Transverse colon (tissue), 4 donors: ENCODE data around the gene EHF. TPM values are rescaled to one million over a fixed set of nuclear protein-coding genes. Genes with fewer than 3 reads are reported as not detected.

Experiments used
- DNase-seq: peaks from one replicate; pipeline ENCODE4 v3.0.0-alpha.2; 2019
- H3K27ac ChIP-seq, 4 donors: fragments of 200-600 bp; sonication (generic); 2 replicates each; pipeline ENCODE4 v1.5.1; 2016 to 2018; ENCODE audit warnings: inconsistent platforms in 4 of 4
- H3K27me3 ChIP-seq: fragments of 200-600 bp; sonication (generic); 2 replicates; pipeline ENCODE4 v1.5.1; 2017; ENCODE audit warnings: inconsistent platforms
- H3K36me3 ChIP-seq, 4 donors: fragments of 200-600 bp; sonication (generic); 2 replicates each; pipeline ENCODE4 v1.5.1; 2017 to 2019; ENCODE audit warnings: inconsistent platforms in 4 of 4
- H3K4me1 ChIP-seq, 4 donors: fragments of 200-600 bp; sonication (generic); 2 replicates each; pipeline ENCODE4 v1.5.1; 2017 to 2020; ENCODE audit warnings: inconsistent platforms in 4 of 4
- H3K4me3 ChIP-seq, 4 donors: fragments of 200-600 bp; sonication (generic); 1 replicate in 1 of 4; 2 replicates in 3 of 4; pipeline versions ENCODE4 v1.5.1 to v1.6.1; 2017 to 2019; ENCODE audit warnings: inconsistent platforms in 4 of 4
- H3K9me3 ChIP-seq, 2 donors: fragments of 200-600 bp; sonication (generic); 2 replicates each; pipeline ENCODE4 v1.5.1; 2017 to 2019; ENCODE audit warnings: inconsistent platforms in 2 of 2
- EP300 ChIP-seq: sonication (generic); formaldehyde crosslinking; IDR thresholded peaks from one replicate; pipeline ENCODE4 v1.6.1; 2017; ENCODE audit warnings: antibody characterized with exemption, low read depth
- POLR2A ChIP-seq: fragments of 450-650 bp; IDR thresholded peaks from one replicate; pipeline ENCODE4 v1.6.1; 2016; ENCODE audit warnings: antibody characterized with exemption, mild to moderate bottlenecking, moderate library complexity
- POLR2AphosphoS5 ChIP-seq, 3 donors: sonication (generic); formaldehyde crosslinking; IDR thresholded peaks; one replicate each; pipeline ENCODE4 v1.6.1; 2016; ENCODE audit warnings: antibody characterized with exemption in 3 of 3
- WGBS, 2 donors: methylation state at CpG; one replicate each; pipeline ENCODE4 v1.1.5; 2018; ENCODE audit warnings: low coverage in 1 of 2; 5-methylcytosine and 5-hydroxymethylcytosine counted together
- in situ Hi-C, 4 donors: fragments of 200-750 bp; cut with MboI; loops; one replicate each; pipeline versions ENCODE4 v1.15.0 to v1.15.1; 2017; ENCODE audit warnings: low sequenced_read_pairs in 3 of 4, low pct_ligation_motif_present in 1 of 4, low pct_unique_long_range_greater_than_20kb in 1 of 4
- intact Hi-C: fragments of 100-400 bp; cut with DNase I; formaldehyde crosslinking; loops from one replicate; pipeline ENCODE4 v1.15.1; 2023; ENCODE audit warnings: low total_unique reads
- total RNA-seq, 4 donors: library from RNA; depleted of rRNA; stranded (reverse); fragments of >200 nt; gene quantifications; one replicate each; pipeline ENCODE4 v1.1.0, GENCODE V29; 2016
- TF ChIP-seq, protein P1 (sequence below), 5 experiments: fragments of 200-600 bp in 3 of 5; fragments of 450-650 bp in 2 of 5; sonication (generic) in 3 of 5; IDR thresholded peaks; 1 replicate in 2 of 5; 2 replicates in 3 of 5; pipeline ENCODE4 v1.5.1; 2016 to 2017; ENCODE audit warnings: antibody characterized with exemption in 5 of 5, inconsistent platforms in 3 of 5, mild to moderate bottlenecking in 2 of 5, moderate library complexity in 1 of 5

Gene EHF
- total RNA-seq, 4 donors from 2014 or later: 206 to 406 (median 262) TPM

DNA sequence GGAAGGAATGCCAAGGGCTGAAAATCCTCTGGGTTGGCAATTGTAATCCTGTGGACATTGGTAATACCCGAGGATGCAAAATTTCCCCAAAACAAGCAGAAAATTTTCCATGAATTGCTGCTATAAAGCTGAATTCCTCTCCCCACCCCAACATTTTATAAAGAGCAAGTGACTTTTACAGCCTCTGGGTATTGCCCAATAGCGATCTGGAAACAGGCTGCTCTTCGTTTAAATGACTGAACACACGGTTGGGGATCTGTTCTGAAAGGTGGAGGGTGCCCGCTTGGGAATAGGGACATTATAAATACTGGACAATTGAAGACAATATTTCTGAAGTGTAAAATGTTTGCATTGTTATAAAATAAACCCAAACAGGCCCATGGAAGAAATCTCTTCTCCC, 20.6 kb downstream of the EHF start:
- no peaks in the 10 kb centered on the region for H3K27me3 ChIP-seq
- WGBS, 2 donors: 36% methylated on average over 5 of the region's 5 CpGs; no CpG with 5 or more reads in 1 of the 2 donors
- peaks cover 7 to 75% (median 42%) of the 10 kb centered on the region in 4 donors for H3K4me1 ChIP-seq
- H3K36me3 ChIP-seq: peaks cover 0 to 4% (median 0%) of the 10 kb centered on the region in 4 donors
- TF ChIP-seq POLR2A (no peak), POLR2AphosphoS5 (IDR thresholded peaks at IDR 0.05) (peak in 1 of 3 donors; percentile 19), EP300 (no peak)
- TF ChIP-seq, protein P1, sequence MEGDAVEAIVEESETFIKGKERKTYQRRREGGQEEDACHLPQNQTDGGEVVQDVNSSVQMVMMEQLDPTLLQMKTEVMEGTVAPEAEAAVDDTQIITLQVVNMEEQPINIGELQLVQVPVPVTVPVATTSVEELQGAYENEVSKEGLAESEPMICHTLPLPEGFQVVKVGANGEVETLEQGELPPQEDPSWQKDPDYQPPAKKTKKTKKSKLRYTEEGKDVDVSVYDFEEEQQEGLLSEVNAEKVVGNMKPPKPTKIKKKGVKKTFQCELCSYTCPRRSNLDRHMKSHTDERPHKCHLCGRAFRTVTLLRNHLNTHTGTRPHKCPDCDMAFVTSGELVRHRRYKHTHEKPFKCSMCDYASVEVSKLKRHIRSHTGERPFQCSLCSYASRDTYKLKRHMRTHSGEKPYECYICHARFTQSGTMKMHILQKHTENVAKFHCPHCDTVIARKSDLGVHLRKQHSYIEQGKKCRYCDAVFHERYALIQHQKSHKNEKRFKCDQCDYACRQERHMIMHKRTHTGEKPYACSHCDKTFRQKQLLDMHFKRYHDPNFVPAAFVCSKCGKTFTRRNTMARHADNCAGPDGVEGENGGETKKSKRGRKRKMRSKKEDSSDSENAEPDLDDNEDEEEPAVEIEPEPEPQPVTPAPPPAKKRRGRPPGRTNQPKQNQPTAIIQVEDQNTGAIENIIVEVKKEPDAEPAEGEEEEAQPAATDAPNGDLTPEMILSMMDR (IDR thresholded peaks at IDR 0.05): no peak
- intact Hi-C loops: no loop called here
- peak overlapping the region; percentile 85 to 89 (median 86) for H3K27ac ChIP-seq
- H3K9me3 ChIP-seq: no peaks in the 10 kb centered on the region
- DNase-seq: no peak
- H3K4me3 ChIP-seq: peak overlapping the region in 1 of 4 donors; percentile 38
- in situ Hi-C loops: no loop called here

DNA sequence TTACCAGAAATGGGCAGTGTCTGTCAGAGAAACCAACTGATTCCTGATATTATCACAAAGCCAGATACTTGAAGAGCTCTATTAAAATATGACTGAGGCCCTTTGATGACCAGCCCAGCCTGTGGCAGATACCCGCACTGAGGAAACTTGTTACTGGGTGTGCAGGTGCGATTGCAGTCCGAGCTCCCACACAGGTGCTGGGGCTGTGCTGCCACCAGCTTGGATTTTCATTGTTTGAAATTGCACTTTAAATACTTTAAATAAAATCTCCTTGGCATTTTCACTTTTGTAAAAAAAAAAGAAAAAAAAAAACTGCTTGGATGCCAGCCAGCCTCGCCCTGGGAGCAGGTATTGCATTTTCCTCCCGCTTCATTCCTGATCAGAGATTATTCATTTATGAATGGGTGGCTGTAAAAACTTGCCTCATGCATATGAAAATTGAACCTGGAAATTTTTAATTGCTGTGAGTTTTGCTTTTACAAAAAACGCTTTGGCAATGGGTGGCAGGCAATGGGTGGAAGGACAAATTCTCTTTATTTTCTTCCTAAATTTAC, 21.2 kb downstream of the EHF start:
- Histone ChIP-seq H3K4me1 (peaks cover 7 to 70% (median 40%) of the 10 kb centered on the region in 4 donors), H3K9me3 (no peaks in the 10 kb centered on the region), H3K36me3 (peaks cover 0 to 4% (median 0%) of the 10 kb centered on the region in 4 donors), H3K27ac (peak overlapping the region; percentile 85 to 89 (median 86)), H3K4me3 (peak overlapping the region in 2 of 4 donors; percentile 15 to 38), H3K27me3 (no peaks in the 10 kb centered on the region)
- TF ChIP-seq POLR2A (no peak), POLR2AphosphoS5 (IDR thresholded peaks at IDR 0.05) (peak in 1 of 3 donors; percentile 20)
- intact Hi-C loops (no loop called here), in situ Hi-C loops (no loop called here)
- no peak for DNase-seq
- WGBS, 2 donors: 45 to 50% methylated on average over 6 of the region's 6 CpGs

DNA sequence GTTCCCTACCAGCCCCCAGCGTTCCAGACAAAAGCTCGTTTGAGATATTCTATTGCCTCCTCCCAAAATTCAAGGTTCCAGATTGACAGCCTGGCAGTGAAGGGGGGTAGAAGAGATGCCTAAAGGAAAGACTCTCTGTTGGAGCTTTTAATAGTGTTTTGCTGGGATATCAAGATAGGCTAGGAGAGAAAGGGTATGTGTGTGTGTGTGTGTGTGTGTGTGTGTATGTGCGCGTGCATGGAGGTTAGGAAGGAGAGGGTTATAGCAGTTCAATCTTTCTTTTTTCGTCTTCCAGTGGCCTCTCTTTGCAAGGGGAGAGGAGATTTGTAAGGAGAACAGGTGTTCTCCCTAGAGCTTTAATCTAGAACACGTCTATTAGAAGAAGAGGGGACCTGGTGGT, 22.0 kb downstream of the EHF start:
- Histone ChIP-seq H3K27me3 (no peaks in the 10 kb centered on the region), H3K27ac (peak overlapping the region; percentile 85 to 89 (median 86)), H3K4me3 (peak overlapping the region in 2 of 4 donors; percentile 15 to 38), H3K36me3 (peaks cover 0 to 4% (median 0%) of the 10 kb centered on the region in 4 donors), H3K4me1 (peaks cover 3 to 69% (median 36%) of the 10 kb centered on the region in 4 donors), H3K9me3 (no peaks in the 10 kb centered on the region)
- in situ Hi-C loops: no loop called here
- WGBS, 2 donors: 67 to 70% methylated on average over 2 to 6 of the region's 6 CpGs
- no peak for DNase-seq
- intact Hi-C loops: no loop called here
- TF ChIP-seq POLR2A: no peak
- TF ChIP-seq POLR2AphosphoS5 (IDR thresholded peaks at IDR 0.05): no peak
- TF ChIP-seq, protein P1 (IDR thresholded peaks at IDR 0.05): no peak
- no peak for TF ChIP-seq EP300

DNA sequence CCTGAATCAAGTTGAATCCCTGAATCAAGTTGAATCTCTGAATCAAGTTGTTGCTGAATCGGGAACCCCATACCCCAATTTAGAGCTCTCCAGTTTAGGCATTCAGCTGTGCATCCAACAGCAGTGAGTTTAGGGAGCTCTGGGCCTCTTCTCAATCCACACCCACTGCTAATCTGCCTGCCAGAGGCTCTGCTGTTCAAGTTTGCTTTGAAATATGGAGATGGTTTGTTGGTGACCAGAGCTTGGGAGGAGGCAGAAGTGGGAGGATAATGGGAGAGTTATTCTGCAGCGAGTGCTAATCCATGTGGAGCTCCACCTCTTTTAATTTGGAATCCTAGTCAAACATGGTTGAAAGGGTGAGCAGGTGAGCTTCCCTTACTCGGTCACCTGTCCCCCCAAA, 22.4 kb downstream of the EHF start:
- in situ Hi-C loops (no loop called here), intact Hi-C loops (no loop called here)
- no peak for DNase-seq
- Histone ChIP-seq H3K36me3 (peaks cover 0 to 4% (median 0%) of the 10 kb centered on the region in 4 donors), H3K27ac (peak overlapping the region; percentile 85 to 89 (median 86)), H3K4me3 (peak overlapping the region in 2 of 4 donors; percentile 15 to 38), H3K27me3 (no peaks in the 10 kb centered on the region), H3K9me3 (no peaks in the 10 kb centered on the region), H3K4me1 (peaks cover 3 to 68% (median 31%) of the 10 kb centered on the region in 4 donors)
- 38 to 48% methylated on average over 2 to 3 of the region's 3 CpGs for WGBS, 2 donors
- TF ChIP-seq POLR2A (no peak), EP300 (no peak), POLR2AphosphoS5 (IDR thresholded peaks at IDR 0.05) (no peak)
- TF ChIP-seq, protein P1 (IDR thresholded peaks at IDR 0.05): no peak
